H1 (cell line): ENCODE data around the gene ALDH4A1. TPM values are rescaled to one million over a fixed set of nuclear protein-coding genes. Genes with fewer than 3 reads are reported as not detected.

Experiments used
- CTCF ChIA-PET: fragments of 300-600 bp; sonication (Branson Sonifier 250); formaldehyde crosslinking; loops from one replicate; lab custom pipeline; 2021; ENCODE audit not compliant: partially characterized antibody; lab: Charles Lee
- POLR2A ChIA-PET: fragments of 300-600 bp; sonication (Branson Sonifier 250); formaldehyde crosslinking; loops from one replicate; lab custom pipeline; 2021; ENCODE audit warnings: inconsistent platforms; ENCODE audit not compliant: partially characterized antibody; lab: Charles Lee
- DNase-seq, 2 experiments: peaks; one replicate each; pipeline versions ENCODE4 v3.0.0 to v3.0.0-alpha.2; 2010 to 2022; ENCODE audit warnings: low spot score in 2 of 2, low read depth in 1 of 2, mixed read lengths in 1 of 2
- FAIRE-seq: peaks from 2 replicates; lab custom pipeline; 2011; peaks lifted over from hg19 to GRCh38; lab: Jason Lieb, UNC
- H2AFZ ChIP-seq: 2 replicates; pipeline ENCODE4 v1.8.1; 2012; ENCODE audit warnings: low read length, inconsistent platforms
- H2AK5ac ChIP-seq: 2 replicates; pipeline ENCODE4 v1.6.1; 2013; ENCODE audit warnings: low read depth, low read length
- H2BK120ac ChIP-seq: replicated peaks from 2 replicates; pipeline ENCODE3; 2013; ENCODE audit warnings: low read depth, low read length, inconsistent platforms
- H2BK12ac ChIP-seq: 2 replicates; pipeline ENCODE4 v1.6.1; 2013; ENCODE audit warnings: low read depth, low read length
- H2BK15ac ChIP-seq: 2 replicates; pipeline ENCODE4 v1.6.1; 2013; ENCODE audit warnings: low read length
- H2BK20ac ChIP-seq: 2 replicates; pipeline ENCODE4 v1.6.1; 2013; ENCODE audit warnings: low read length
- H2BK5ac ChIP-seq: 2 replicates; pipeline ENCODE4 v1.6.1; 2013; ENCODE audit warnings: low read depth, low read length
- H3K14ac ChIP-seq: 2 replicates; pipeline ENCODE4 v1.6.1; 2013; ENCODE audit warnings: inconsistent platforms; ENCODE audit not compliant: insufficient read length
- H3K18ac ChIP-seq: 2 replicates; pipeline ENCODE4 v1.6.1; 2013; ENCODE audit warnings: low read length; ENCODE audit errors: extremely low read depth
- H3K23ac ChIP-seq: 2 replicates; pipeline ENCODE4 v1.6.1; 2013; ENCODE audit warnings: inconsistent platforms; ENCODE audit not compliant: insufficient read length
- H3K23me2 ChIP-seq: 2 replicates; pipeline ENCODE4 v1.6.1; 2013; ENCODE audit warnings: low read depth, low read length
- H3K27ac ChIP-seq: 2 replicates; pipeline ENCODE4 v1.6.1; 2011; ENCODE audit warnings: low read depth, low read length, inconsistent platforms
- H3K27me3 ChIP-seq, 4 experiments: replicated peaks in 1 of 4; 1 replicate in 1 of 4; 2 replicates in 3 of 4; pipeline versions ENCODE4 v1.6.1 to v1.8.1; 2011 to 2013; ENCODE audit warnings: low read length in 3 of 4, mild to moderate bottlenecking in 3 of 4, inconsistent platforms in 2 of 4, mixed read lengths in 2 of 4, moderate library complexity in 1 of 4; ENCODE audit not compliant: control insufficient read depth in 3 of 4, insufficient read depth in 3 of 4; ENCODE audit errors: extremely low read depth in 1 of 4
- H3K36me3 ChIP-seq, 4 experiments: 2 replicates each; pipeline versions ENCODE4 v1.6.1 to v1.8.1; 2011 to 2013; ENCODE audit warnings: mild to moderate bottlenecking in 4 of 4, low read length in 3 of 4, moderate library complexity in 2 of 4, control low read depth in 1 of 4, inconsistent platforms in 1 of 4; ENCODE audit not compliant: insufficient read depth in 4 of 4, control insufficient read depth in 2 of 4
- H3K4ac ChIP-seq: replicated peaks from 2 replicates; pipeline ENCODE3; 2013; ENCODE audit warnings: low read length, low read depth, mixed read lengths, inconsistent platforms; ENCODE audit not compliant: insufficient read length
- H3K4me1 ChIP-seq, 4 experiments: replicated peaks in 1 of 4; 1 replicate in 1 of 4; 2 replicates in 3 of 4; pipeline versions ENCODE4 v1.6.1 to v1.8.1; 2011 to 2013; ENCODE audit warnings: low read length in 3 of 4, inconsistent platforms in 2 of 4, mixed read lengths in 1 of 4; ENCODE audit not compliant: insufficient read depth in 4 of 4, control insufficient read depth in 3 of 4
- H3K4me2 ChIP-seq, 2 experiments: 2 replicates each; pipeline versions ENCODE4 v1.6.1 to v1.8.1; 2011 to 2013; ENCODE audit warnings: low read depth in 2 of 2, low read length in 2 of 2, control low read depth in 1 of 2, inconsistent platforms in 1 of 2, mild to moderate bottlenecking in 1 of 2; ENCODE audit not compliant: insufficient read depth in 1 of 2
- H3K4me3 ChIP-seq, 4 experiments: fragments of 200-600, 300-600 bp in 1 of 4; sonication (generic), shearing (Covaris generic), sonication (Bioruptor Twin) in 1 of 4; 2 replicates each; pipeline versions ENCODE4 v1.5.1 to v1.8.1; 2011 to 2016; ENCODE audit warnings: low read length in 4 of 4, low read depth in 3 of 4, control low read depth in 2 of 4, inconsistent platforms in 2 of 4, mild to moderate bottlenecking in 2 of 4, mixed read lengths in 1 of 4, moderate library complexity in 1 of 4; ENCODE audit not compliant: insufficient read depth in 2 of 4; ENCODE audit errors: extremely low read depth in 1 of 4
- H3K56ac ChIP-seq: replicated peaks from 2 replicates; pipeline ENCODE3; 2013; ENCODE audit warnings: low read depth, mild to moderate bottlenecking, mixed read lengths, low read length, inconsistent platforms; ENCODE audit not compliant: insufficient read length
- H3K79me1 ChIP-seq: 2 replicates; pipeline ENCODE4 v1.6.1; 2013; ENCODE audit warnings: low read depth, low read length, control low read depth
- H3K79me2 ChIP-seq, 2 experiments: 2 replicates each; pipeline versions ENCODE4 v1.6.1 to v1.8.1; 2012 to 2013; ENCODE audit warnings: low read length in 2 of 2, mild to moderate bottlenecking in 2 of 2, inconsistent platforms in 1 of 2; ENCODE audit not compliant: insufficient read depth in 2 of 2, control insufficient read depth in 1 of 2
- H3K9ac ChIP-seq, 4 experiments: replicated peaks in 1 of 4; 1 replicate in 1 of 4; 2 replicates in 3 of 4; pipeline versions ENCODE4 v1.6.1 to v1.8.1; 2011 to 2013; ENCODE audit warnings: low read depth in 3 of 4, low read length in 3 of 4, control low read depth in 2 of 4, mild to moderate bottlenecking in 2 of 4, moderate library complexity in 2 of 4, inconsistent platforms in 1 of 4; ENCODE audit errors: extremely low read depth in 1 of 4
- H3K9me3 ChIP-seq, 2 experiments: 2 replicates each; pipeline versions ENCODE4 v1.6.1 to v1.8.1; 2012 to 2013; ENCODE audit warnings: mild to moderate bottlenecking in 2 of 2, moderate library complexity in 2 of 2, control low read depth in 1 of 2, inconsistent platforms in 1 of 2, low read depth in 1 of 2, low read length in 1 of 2, mixed read lengths in 1 of 2; ENCODE audit not compliant: insufficient read depth in 2 of 2
- H4K20me1 ChIP-seq, 2 experiments: replicated peaks in 1 of 2; 2 replicates each; pipeline versions ENCODE3 to v1.8.1; 2011 to 2013; ENCODE audit warnings: inconsistent platforms in 2 of 2, low read length in 2 of 2, mild to moderate bottlenecking in 1 of 2; ENCODE audit not compliant: insufficient read depth in 2 of 2, control insufficient read depth in 1 of 2
- H4K5ac ChIP-seq: 2 replicates; pipeline ENCODE4 v1.6.1; 2013; ENCODE audit warnings: low read length, low read depth, mixed read lengths, inconsistent platforms; ENCODE audit not compliant: insufficient read length
- H4K8ac ChIP-seq: 2 replicates; pipeline ENCODE4 v1.8.0; 2013; ENCODE audit warnings: mild to moderate bottlenecking, moderate library complexity, low read length, inconsistent platforms; ENCODE audit not compliant: insufficient read depth; ENCODE audit errors: extremely low read depth
- H4K91ac ChIP-seq: replicated peaks from 2 replicates; pipeline ENCODE3; 2013; ENCODE audit warnings: low read length, mixed read lengths, inconsistent platforms; ENCODE audit not compliant: insufficient read length
- CEBPB ChIP-seq: IDR thresholded peaks from 2 replicates; pipeline ENCODE4 v1.6.1; 2012; ENCODE audit warnings: low read depth, low read length
- EP300 ChIP-seq, 2 experiments: IDR thresholded peaks; 1 replicate in 1 of 2; 2 replicates in 1 of 2; pipeline ENCODE4 v1.6.1; 2011 to 2012; ENCODE audit warnings: low read depth in 2 of 2, low read length in 2 of 2, mild to moderate bottlenecking in 2 of 2, borderline replicate concordance in 1 of 2, inconsistent platforms in 1 of 2, moderate library complexity in 1 of 2
- KDM1A ChIP-seq: fragments of 200-600, 300-600 bp; sonication (generic); IDR thresholded peaks from 2 replicates; pipeline ENCODE4 v1.7.1; 2016; ENCODE audit warnings: mild to moderate bottlenecking, low read length, borderline replicate concordance
- POU5F1 ChIP-seq: IDR thresholded peaks from 2 replicates; pipeline ENCODE4 v1.6.1; 2011; ENCODE audit warnings: low read depth, mild to moderate bottlenecking, low read length, moderate library complexity
- RAD21 ChIP-seq, 2 experiments: IDR thresholded peaks in 1 of 2; conservative IDR thresholded peaks in 1 of 2; 2 replicates each; pipeline ENCODE4 v1.6.1; 2011; ENCODE audit warnings: low read depth in 2 of 2, low read length in 2 of 2, improper control_type of control experiment in 1 of 2, inconsistent platforms in 1 of 2, mild to moderate bottlenecking in 1 of 2, moderate library complexity in 1 of 2
- RNF2 ChIP-seq: fragments of 200-900, 300-1000 bp; sonication (generic); IDR thresholded peaks from 2 replicates; pipeline ENCODE4 v1.7.1; 2016; ENCODE audit warnings: borderline replicate concordance, low read depth, mild to moderate bottlenecking, antibody characterized with exemption, low read length; ENCODE audit not compliant: poor library complexity, severe bottlenecking; ENCODE audit errors: missing control alignments
- SP4 ChIP-seq: IDR thresholded peaks from 2 replicates; pipeline ENCODE4 v1.6.1; 2012; ENCODE audit warnings: low read length, inconsistent platforms
- TBP ChIP-seq: IDR thresholded peaks from 2 replicates; pipeline ENCODE4 v1.6.1; 2011; ENCODE audit warnings: low read depth, low read length, improper control_type of control experiment
- TEAD4 ChIP-seq: IDR thresholded peaks from 2 replicates; pipeline ENCODE4 v1.6.1; 2012; ENCODE audit warnings: low read depth, low read length, inconsistent platforms, mixed read lengths
- WGBS, 2 experiments: shearing (Covaris generic) in 1 of 2; methylation state at CpG; one replicate each; pipeline versions ENCODE4 v1.1.6 to v1.1.7; 2013 to 2015; ENCODE audit warnings: low lambda C conversion rate in 2 of 2, mixed read lengths in 2 of 2, inconsistent platforms in 1 of 2, low coverage in 1 of 2, missing lambda C conversion rate in 1 of 2; ENCODE audit not compliant: insufficient replicate concordance in 2 of 2, insufficient coverage in 1 of 2, insufficient read length in 1 of 2; ENCODE audit errors: extremely low coverage in 1 of 2, missing lambda C conversion rate in 1 of 2; 5-methylcytosine and 5-hydroxymethylcytosine counted together
- polyA plus RNA-seq, 7 experiments: library from polyadenylated mRNA; depleted of rRNA in 3 of 7; stranded (reverse) in 5 of 7; unstranded in 2 of 7; fragments of >200 nt in 5 of 7; fragments of 200-250 nt in 2 of 7; gene quantifications; 1 replicate in 5 of 7; 2 replicates in 1 of 7; 4 replicates in 1 of 7; pipeline versions ENCODE4 v1.2.1 to v1.2.3, GENCODE V29; 2011 to 2013; ENCODE audit warnings: missing spikeins in 2 of 7, mixed read lengths in 2 of 7
- total RNA-seq: library from RNA; stranded (reverse); fragmentation: NEBNext Ultra II Directional; extraction: Animal tissue kit (Norgen Biotek cat#: 25700); gene quantifications from 2 replicates; pipeline ENCODE4 v1.2.1, GENCODE V29; 2021

Gene ALDH4A1
- total and polyA plus RNA-seq, 2 of the 8 experiments (the other 6 are each of a cell fraction or from before 2014, with no cell fraction given): 30.3 to 35.9 TPM

DNA sequence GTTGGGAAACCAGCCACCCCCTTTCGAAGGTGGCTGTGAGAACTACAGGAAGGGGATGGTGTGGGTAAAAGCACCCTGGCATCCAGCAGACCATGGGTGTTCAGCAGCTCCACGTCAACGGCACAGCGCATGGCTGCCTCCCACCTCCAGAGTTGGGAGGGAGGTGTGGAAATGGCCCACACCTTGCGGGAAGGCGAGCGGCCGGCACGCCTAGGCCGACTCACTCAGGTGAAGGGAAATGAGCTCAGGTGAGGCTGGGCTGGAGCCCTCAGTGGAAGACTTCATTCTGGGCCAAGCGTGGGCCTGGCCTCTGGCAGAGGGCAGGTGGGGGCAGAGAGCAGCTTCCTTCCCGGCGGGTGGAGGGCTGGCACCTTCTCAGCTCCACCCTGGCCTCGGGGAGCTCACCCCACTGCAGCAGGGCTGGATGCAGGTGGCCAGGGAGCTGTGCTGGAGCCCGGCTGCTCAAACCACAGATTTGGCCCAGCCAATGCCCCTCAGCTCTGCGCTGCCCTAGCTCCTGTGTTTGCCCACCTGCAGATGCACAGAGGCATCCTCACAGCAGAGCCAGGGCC is 24.8 kb upstream of the ALDH4A1 start:
- H3K79me1 ChIP-seq: no peaks in the 10 kb centered on the region
- H3K14ac ChIP-seq: no peak overlapping the region
- CTCF ChIA-PET: interaction anchor here (0.6 to 10.0 kb wide), 17 partner anchors 9 to 346 kb away, joined by 3 to 109 read pairs (median 3); no protein-coding TSS in a partner anchor
- H4K8ac ChIP-seq: no peak overlapping the region
- no peak for DNase-seq
- H3K4me3 ChIP-seq: no peak overlapping the region
- no peak overlapping the region for H4K5ac ChIP-seq
- no peak overlapping the region for H3K23ac ChIP-seq
- no peak overlapping the region for H3K27ac ChIP-seq
- H3K56ac ChIP-seq: no peak overlapping the region
- POLR2A ChIA-PET: interaction anchor here (0.7 to 1.4 kb wide), 4 partner anchors 13 to 176 kb away, joined by 3 to 4 read pairs (median 4); no protein-coding TSS in a partner anchor
- H3K4me2 ChIP-seq: no peak overlapping the region
- 91% methylated on average over 16 of the region's 16 CpGs; no CpG with 5 or more reads in 1 of the 2 experiments for WGBS, 2 experiments
- no peaks in the 10 kb centered on the region for H3K27me3 ChIP-seq
- peak overlapping the region; percentile 20; the same call in 1 of the 2 replicates for H2AK5ac ChIP-seq
- FAIRE-seq: no peak
- no peak overlapping the region for H2BK12ac ChIP-seq
- no peak overlapping the region for H2BK20ac ChIP-seq
- H3K36me3 ChIP-seq: no peaks in the 10 kb centered on the region
- no peak overlapping the region for H3K18ac ChIP-seq
- H3K4me1 ChIP-seq: peaks cover 0 to 20% (median 11%) of the 10 kb centered on the region in 4 experiments; a peak in 6 of 7 replicates
- H4K20me1 ChIP-seq: no peaks in the 10 kb centered on the region
- no peak overlapping the region for H2AFZ ChIP-seq
- no peaks in the 10 kb centered on the region for H3K9me3 ChIP-seq
- peaks cover 7% of the 10 kb centered on the region; the same call in 1 of the 2 replicates for H3K23me2 ChIP-seq
- H3K79me2 ChIP-seq: no peaks in the 10 kb centered on the region
- H4K91ac ChIP-seq: peak overlapping the region; percentile 34
- H2BK120ac ChIP-seq: no peak overlapping the region
- peak overlapping the region; percentile 75 for H2BK15ac ChIP-seq
- H3K4ac ChIP-seq: no peak overlapping the region
- peak overlapping the region; percentile 73; the same call in 1 of the 2 replicates for H2BK5ac ChIP-seq
- no peak overlapping the region for H3K9ac ChIP-seq
- TF ChIP-seq TEAD4: no peak
- TF ChIP-seq POU5F1: no peak
- TF ChIP-seq TBP: no peak
- TF ChIP-seq RAD21 (IDR thresholded peaks at IDR 0.05 in 1 of 2, conservative IDR thresholded peaks at IDR 0.05 in 1 of 2; ENCODE audit: low read depth in 2 of 2, low read length in 2 of 2): no peak
- no peak for TF ChIP-seq RNF2
- TF ChIP-seq EP300 (IDR thresholded peaks at IDR 0.05; ENCODE audit: borderline replicate concordance in 1 of 2, low read depth in 2 of 2, low read length in 2 of 2): no peak
- TF ChIP-seq SP4: no peak
- no peak for TF ChIP-seq KDM1A
- no peak for TF ChIP-seq CEBPB
